Neural cell (in vitro differentiated cells): ENCODE measurements around the gene SAMD4A. TPM values are rescaled to one million over a fixed set of nuclear protein-coding genes. Genes with fewer than 3 reads are reported as not detected.

Experiments used
- H2AFZ ChIP-seq: fragments of 200-600, 300-800 bp; sonication (generic), shearing (Covaris generic); 2 replicates; pipeline ENCODE4 v1.6.0; 2014; ENCODE audit warnings: low read depth, mild to moderate bottlenecking, antibody characterized with exemption, low read length, moderate library complexity
- H3F3A ChIP-seq: fragments of 200-600 bp; shearing (Covaris generic); 2 replicates; pipeline ENCODE4 v1.6.1; 2016; ENCODE audit warnings: mild to moderate bottlenecking, moderate library complexity, mixed read lengths, antibody characterized with exemption, low read length; ENCODE audit not compliant: insufficient read depth, poor library complexity, severe bottlenecking
- H3K27ac ChIP-seq: fragments of 200-600, 300-800 bp; sonication (generic), shearing (Covaris generic); 2 replicates; pipeline ENCODE4 v1.5.1; 2014; ENCODE audit warnings: mild to moderate bottlenecking, low read length, moderate library complexity
- H3K27me3 ChIP-seq: fragments of 300-800, 200-600 bp; sonication (generic), shearing (Covaris generic); 2 replicates; pipeline ENCODE4 v1.6.0; 2014; ENCODE audit warnings: mild to moderate bottlenecking, low read depth, low read length, moderate library complexity; ENCODE audit not compliant: insufficient read depth
- H3K36me3 ChIP-seq: fragments of 300-800, 200-600 bp; sonication (generic), shearing (Covaris generic); 2 replicates; pipeline ENCODE4 v1.5.1; 2014; ENCODE audit warnings: mild to moderate bottlenecking, antibody characterized with exemption, low read length, moderate library complexity; ENCODE audit not compliant: insufficient read depth
- H3K4me2 ChIP-seq: fragments of 300-800, 200-600 bp; sonication (generic), shearing (Covaris generic); 2 replicates; pipeline ENCODE4 v1.6.0; 2014; ENCODE audit warnings: mild to moderate bottlenecking, low read length
- H3K4me3 ChIP-seq: fragments of 300-800, 200-600 bp; sonication (generic), shearing (Covaris generic); 2 replicates; pipeline ENCODE4 v1.5.1; 2014; ENCODE audit warnings: mild to moderate bottlenecking, low read length, moderate library complexity
- H3K79me2 ChIP-seq: fragments of 200-600 bp; shearing (Covaris generic); replicated peaks from 2 replicates; pipeline ENCODE4 v1.6.0; 2014; ENCODE audit warnings: mild to moderate bottlenecking, low read length, moderate library complexity; ENCODE audit not compliant: insufficient read depth
- H3K9ac ChIP-seq: fragments of 300-800, 200-600 bp; sonication (generic), shearing (Covaris generic); 2 replicates; pipeline ENCODE4 v1.6.1; 2016; ENCODE audit warnings: mild to moderate bottlenecking, low read length, mixed read lengths
- H3K9me2 ChIP-seq: fragments of 200-600 bp; shearing (Covaris generic); 2 replicates; pipeline ENCODE4 v1.6.1; 2016; ENCODE audit warnings: mild to moderate bottlenecking, low read length, mixed read lengths; ENCODE audit not compliant: insufficient read depth
- H3K9me3 ChIP-seq: fragments of 200-600, 300-800 bp; sonication (generic), shearing (Covaris generic); 2 replicates; pipeline ENCODE4 v1.6.1; 2016; ENCODE audit warnings: mild to moderate bottlenecking, mixed run types, low read length, moderate library complexity, mixed read lengths
- H4K20me1 ChIP-seq: fragments of 200-600 bp; shearing (Covaris generic); 2 replicates; pipeline ENCODE4 v1.6.1; 2016; ENCODE audit warnings: mild to moderate bottlenecking, mixed run types; ENCODE audit not compliant: insufficient read depth
- EP300 ChIP-seq: fragments of 450-650 bp; conservative IDR thresholded peaks from 2 replicates; pipeline ENCODE4 v1.6.1; 2014; ENCODE audit warnings: antibody characterized with exemption, mild to moderate bottlenecking, moderate library complexity; ENCODE audit not compliant: poor library complexity, severe bottlenecking
- EZH2 ChIP-seq: fragments of 200-600, 300-800 bp; shearing (Covaris generic), sonication (generic); IDR thresholded peaks from 2 replicates; pipeline ENCODE4 v1.6.1; 2014; ENCODE audit warnings: antibody characterized with exemption, low read length, borderline replicate concordance, mild to moderate bottlenecking; ENCODE audit not compliant: insufficient read depth, poor library complexity, severe bottlenecking
- MXI1 ChIP-seq: fragments of 450-650 bp; conservative IDR thresholded peaks from 2 replicates; pipeline ENCODE4 v1.6.1; 2014; ENCODE audit warnings: antibody characterized with exemption, mild to moderate bottlenecking; ENCODE audit not compliant: poor library complexity, severe bottlenecking
- POLR2AphosphoS5 ChIP-seq: IDR thresholded peaks from 2 replicates; pipeline ENCODE4 v1.6.1; 2012
- RAD21 ChIP-seq: fragments of 450-650 bp; conservative IDR thresholded peaks from 2 replicates; pipeline ENCODE4 v1.6.1; 2014; ENCODE audit warnings: antibody characterized with exemption, mild to moderate bottlenecking, moderate library complexity
- REST ChIP-seq: IDR thresholded peaks from 2 replicates; pipeline ENCODE4 v1.6.1; 2012; ENCODE audit warnings: borderline replicate concordance
- SMC3 ChIP-seq: fragments of 450-650 bp; conservative IDR thresholded peaks from 2 replicates; pipeline ENCODE4 v1.6.1; 2014; ENCODE audit warnings: antibody characterized with exemption, mild to moderate bottlenecking, moderate library complexity; ENCODE audit not compliant: poor library complexity
- TAF1 ChIP-seq: IDR thresholded peaks from 2 replicates; pipeline ENCODE4 v1.6.1; 2012; ENCODE audit warnings: low read depth
- polyA plus RNA-seq: library from polyadenylated mRNA; depleted of rRNA; stranded (reverse); fragments of >200 nt; gene quantifications from 2 replicates; pipeline ENCODE4 v1.2.3, GENCODE V29; 2014
- TF ChIP-seq, protein P1 (sequence below): fragments of 450-650 bp; IDR thresholded peaks from 2 replicates; pipeline ENCODE4 v1.5.1; 2014; ENCODE audit warnings: antibody characterized with exemption, mild to moderate bottlenecking, moderate library complexity; ENCODE audit not compliant: poor library complexity, severe bottlenecking

SAMD4A gene
- polyA plus RNA-seq, 1 donor from 2014 or later = 1.0 TPM

DNA sequence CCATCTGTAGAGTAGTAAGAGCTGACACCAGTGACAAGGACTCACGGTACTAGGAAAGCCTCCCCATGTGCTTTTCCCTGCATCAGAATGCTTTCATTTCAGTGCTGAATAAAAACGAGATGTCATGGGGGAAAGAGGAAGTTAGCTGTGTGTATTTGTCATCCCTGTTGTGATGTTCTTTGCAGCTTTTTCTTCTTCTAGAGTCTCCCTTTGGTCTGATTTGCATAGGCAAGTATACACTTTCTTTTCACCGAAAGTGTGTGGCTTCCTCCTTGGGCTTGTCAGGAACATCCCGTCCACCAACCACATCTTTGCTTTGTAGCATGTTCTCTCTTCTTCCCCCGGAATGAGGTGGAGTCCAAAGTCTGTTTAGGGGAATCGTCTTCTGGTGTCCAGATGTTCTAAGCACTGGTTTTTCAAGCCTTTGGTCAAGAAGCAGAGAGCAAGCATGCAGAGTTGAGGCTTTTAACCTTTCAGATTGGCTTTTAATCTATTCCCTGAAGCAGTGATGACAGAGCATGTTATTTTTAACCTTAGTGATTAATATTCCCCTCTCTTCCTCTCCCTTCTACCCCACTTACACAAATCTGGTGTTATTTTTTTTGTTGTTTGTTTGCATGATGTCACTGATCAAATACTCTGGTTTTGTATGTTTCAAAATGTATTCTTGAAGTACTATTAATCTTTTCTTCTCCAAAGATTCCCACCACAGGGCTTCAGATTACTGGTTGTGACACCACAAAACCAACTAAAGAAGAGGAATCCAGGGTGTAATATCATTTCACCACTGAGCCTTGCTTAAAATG, 163.4 kb downstream of the SAMD4A start:
- Histone ChIP-seq H3K4me3 (no peak overlapping the region), H3K36me3 (no peaks in the 10 kb centered on the region), H3K4me2 (no peak overlapping the region)

GRCh38 chr14:54734966-54735365, 168.0 kb downstream of the SAMD4A start:
- H3K27ac ChIP-seq = no peak overlapping the region
- no peak overlapping the region for H3K4me2 ChIP-seq
- H3K9me2 ChIP-seq = no peaks in the 10 kb centered on the region
- H3F3A ChIP-seq = no peaks in the 10 kb centered on the region
- no peak overlapping the region for H3K9ac ChIP-seq
- H3K79me2 ChIP-seq = no peaks in the 10 kb centered on the region
- H3K27me3 ChIP-seq = no peaks in the 10 kb centered on the region
- H2AFZ ChIP-seq = no peak overlapping the region
- H3K4me3 ChIP-seq = no peak overlapping the region
- no peaks in the 10 kb centered on the region for H3K9me3 ChIP-seq
- no peaks in the 10 kb centered on the region for H4K20me1 ChIP-seq
- H3K36me3 ChIP-seq = no peaks in the 10 kb centered on the region
- TF ChIP-seq REST = no peak
- no peak for TF ChIP-seq POLR2AphosphoS5
- TF ChIP-seq EP300 = no peak
- TF ChIP-seq EZH2 = no peak
- TF ChIP-seq RAD21 = no peak
- no peak for TF ChIP-seq MXI1
- no peak for TF ChIP-seq TAF1
- no peak for TF ChIP-seq SMC3

More for the DNA sequence above, 163.4 kb downstream of the SAMD4A start:
- no peaks in the 10 kb centered on the region for H3K79me2 ChIP-seq
- H3K9ac ChIP-seq = no peak overlapping the region
- no peak overlapping the region for H3K27ac ChIP-seq
- no peak for TF ChIP-seq TAF1
- TF ChIP-seq RAD21 = no peak
- TF ChIP-seq EP300 = no peak
- no peak for TF ChIP-seq EZH2
- no peak for TF ChIP-seq POLR2AphosphoS5
- no peak for TF ChIP-seq MXI1
- TF ChIP-seq, protein P1, sequence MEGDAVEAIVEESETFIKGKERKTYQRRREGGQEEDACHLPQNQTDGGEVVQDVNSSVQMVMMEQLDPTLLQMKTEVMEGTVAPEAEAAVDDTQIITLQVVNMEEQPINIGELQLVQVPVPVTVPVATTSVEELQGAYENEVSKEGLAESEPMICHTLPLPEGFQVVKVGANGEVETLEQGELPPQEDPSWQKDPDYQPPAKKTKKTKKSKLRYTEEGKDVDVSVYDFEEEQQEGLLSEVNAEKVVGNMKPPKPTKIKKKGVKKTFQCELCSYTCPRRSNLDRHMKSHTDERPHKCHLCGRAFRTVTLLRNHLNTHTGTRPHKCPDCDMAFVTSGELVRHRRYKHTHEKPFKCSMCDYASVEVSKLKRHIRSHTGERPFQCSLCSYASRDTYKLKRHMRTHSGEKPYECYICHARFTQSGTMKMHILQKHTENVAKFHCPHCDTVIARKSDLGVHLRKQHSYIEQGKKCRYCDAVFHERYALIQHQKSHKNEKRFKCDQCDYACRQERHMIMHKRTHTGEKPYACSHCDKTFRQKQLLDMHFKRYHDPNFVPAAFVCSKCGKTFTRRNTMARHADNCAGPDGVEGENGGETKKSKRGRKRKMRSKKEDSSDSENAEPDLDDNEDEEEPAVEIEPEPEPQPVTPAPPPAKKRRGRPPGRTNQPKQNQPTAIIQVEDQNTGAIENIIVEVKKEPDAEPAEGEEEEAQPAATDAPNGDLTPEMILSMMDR = no peak
- TF ChIP-seq SMC3 = no peak
- no peak for TF ChIP-seq REST
- no peaks in the 10 kb centered on the region for H3F3A ChIP-seq
- no peaks in the 10 kb centered on the region for H3K9me2 ChIP-seq
- no peaks in the 10 kb centered on the region for H3K9me3 ChIP-seq
- no peaks in the 10 kb centered on the region for H4K20me1 ChIP-seq
- no peak overlapping the region for H2AFZ ChIP-seq
- H3K27me3 ChIP-seq = no peaks in the 10 kb centered on the region
